Heart left ventricle (tissue), 16 donors: ENCODE results near the gene ENTPD8. TPM values are rescaled to one million over a fixed set of nuclear protein-coding genes. Genes with fewer than 3 reads are reported as not detected.
A peak's percentile ranks its signal among the peaks of the same experiment; 100 is the strongest.

ENCODE experiments used
- ATAC-seq, 4 donors: fragments of 200-7000 bp; cut with Tn5 transposase; one replicate each; pipeline ENCODE4 v1.9.1; 2020 to 2022; ENCODE audit warnings: moderate library complexity in 4 of 4, mild to moderate bottlenecking in 3 of 4, moderate number of reproducible peaks in 1 of 4
- DNase-seq, 5 donors: peaks; one replicate each; pipeline ENCODE4 v3.0.0-alpha.2; 2020
- H3K27ac ChIP-seq, 12 donors: fragments of 200-600 bp; sonication (generic) in 4 of 12; one replicate each; pipeline versions ENCODE4 v1.5.0 to v1.8.0; 2016 to 2022; ENCODE audit warnings: mild to moderate bottlenecking in 2 of 12
- H3K27me3 ChIP-seq, 9 donors: fragments of 200-600 bp; sonication (generic) in 2 of 9; one replicate each; pipeline versions ENCODE4 v1.5.1 to v1.8.0; 2016 to 2022; ENCODE audit warnings: mild to moderate bottlenecking in 3 of 9
- H3K36me3 ChIP-seq, 9 donors: fragments of 200-600 bp; sonication (generic) in 2 of 9; one replicate each; pipeline versions ENCODE4 v1.5.0 to v1.8.0; 2018 to 2022; ENCODE audit warnings: mild to moderate bottlenecking in 2 of 9
- H3K4me1 ChIP-seq, 12 donors: fragments of 200-600 bp; sonication (generic) in 4 of 12; one replicate each; pipeline versions ENCODE4 v1.5.0 to v1.8.0; 2016 to 2022; ENCODE audit warnings: mild to moderate bottlenecking in 3 of 12
- H3K4me3 ChIP-seq, 12 donors: fragments of 200-600 bp; sonication (generic) in 4 of 12; one replicate each; pipeline versions ENCODE4 v1.5.0 to v1.8.0; 2017 to 2022; ENCODE audit warnings: mild to moderate bottlenecking in 9 of 12, moderate library complexity in 4 of 12
- H3K9me3 ChIP-seq, 12 donors: fragments of 200-600 bp; sonication (generic) in 4 of 12; one replicate each; pipeline versions ENCODE4 v1.5.0 to v1.8.0; 2016 to 2022; ENCODE audit warnings: mild to moderate bottlenecking in 1 of 12
- CTCF ChIP-seq, 12 donors: fragments of 200-600 bp; sonication (generic) in 4 of 12; IDR thresholded peaks; one replicate each; pipeline versions ENCODE4 v1.5.0 to v1.8.0; 2018 to 2022; ENCODE audit warnings: antibody characterized with exemption in 12 of 12, mild to moderate bottlenecking in 5 of 12
- POLR2A ChIP-seq, 2 donors: fragments of 450-650 bp; IDR thresholded peaks; one replicate each; pipeline ENCODE4 v1.6.1; 2017; ENCODE audit warnings: antibody characterized with exemption in 2 of 2, mild to moderate bottlenecking in 2 of 2, moderate library complexity in 2 of 2
- WGBS, 4 donors: extraction: QIAGEN DNeasy Blood & Tissue Kit in 2 of 4; methylation state at CpG; one replicate each; pipeline versions ENCODE4 v1.1.5 to v1.1.7; 2013 to 2018; 5-methylcytosine and 5-hydroxymethylcytosine counted together
- intact Hi-C, 10 donors: fragments of 100-400 bp; cut with DNase I; formaldehyde crosslinking; loops; one replicate each; pipeline versions ENCODE4 v1.11.1 to v1.14.2; 2022
- polyA plus RNA-seq, 2 donors: library from polyadenylated mRNA; stranded (reverse); fragments of 200-250 nt; gene quantifications; one replicate each; pipeline ENCODE4 v1.2.3, GENCODE V29; 2013
- total RNA-seq, 9 donors: library from RNA; depleted of rRNA in 2 of 9; stranded (reverse); fragments of >200 nt in 2 of 9; fragmentation: NEBNext Ultra II Directional in 3 of 9; extraction: Animal tissue kit (Norgen Biotek cat#: 25700) in 3 of 9; gene quantifications; one replicate each; pipeline versions ENCODE4 v1.1.0 to v1.2.4, GENCODE V29; 2016 to 2023
- donor health status: ischemic (EF 13 %, LVEDD 7.1; RV severe dilation, severe dysfunction).
- donor health status: healthy with polysubstance abuse.
- donor health status: DM: no; HTN: yes; CAD: no.
- donor health status: DM: no; HTN: no; CAD: no.
- donor health status: ischemic (EF 25% LVEDD 6.9; RV normal size, moderate dysfunction).
- donor health status: ischemic (EF 25% LVEDD 5.7; RV mildly dilated, moderate dysfunction).
- donor health status: healthy.
- donor health status: DM: yes; HTN: yes; CAD: no.
- donor health status: ischemic (EF 35%, LVEDD 5.7; RV mildly dilated, moderate dysfunction).
- donor health status: nonischemic (EF 11% LVEDD 7.7; RV severe dilation, severe dysfunction).
- donor health status: DM: yes; HTN: yes; CAD: no.
- donor health status: PGD.
- donor health status: ischemic (EF 29% LVEDD 5.4; RV normal size, mild dysfunction).
- donor health status: nonischemic (EF 23%, LVEDD 6.1; RV moderate dilation, normal function).

The ENTPD8 gene
- total and polyA plus RNA-seq, 11 donors: not detected

GRCh38 chr9:137445275-137445807, 4.2 kb upstream of the ENTPD8 start:
- TF ChIP-seq POLR2A (IDR thresholded peaks at IDR 0.05): no peak
- TF ChIP-seq CTCF (IDR thresholded peaks at IDR 0.05): peak; percentile 67 to 88 (median 79)
- Histone ChIP-seq H3K4me3 (no peak overlapping the region), H3K4me1 (peaks cover 0 to 19% (median 4%) of the 10 kb centered on the region in 12 donors), H3K36me3 (peaks cover 0 to 12% (median 3%) of the 10 kb centered on the region in 9 donors), H3K27ac (no peak overlapping the region), H3K27me3 (peaks cover 0 to 31% (median 5%) of the 10 kb centered on the region in 9 donors), H3K9me3 (no peaks in the 10 kb centered on the region)
- peak; percentile 30 to 70 (median 68) for ATAC-seq
- 22 to 29% (median 25%) methylated on average over 13 to 14 of the region's 14 CpGs for WGBS, 4 donors
- peak; percentile 69 to 81 (median 74) for DNase-seq
- intact Hi-C loops: loop anchor here in 2 of 10 donors (2.0 kb wide), 2 partner anchors 23 to 159 kb away; partner anchors contain the start of genes EXD3 (in 1 of the 2) and NOXA1 (in 1 of the 2)

GRCh38 chr9:137444106-137444790, 3.1 kb upstream of the ENTPD8 start:
- DNase-seq: peak in 3 of 5 donors; percentile 7 to 12 (median 9)
- H3K27me3 ChIP-seq: peaks cover 0 to 31% (median 8%) of the 10 kb centered on the region in 9 donors

GRCh38 chr9:137441935-137442321, 771 bp upstream of the ENTPD8 start:
- peak overlapping the region in 4 of 12 donors; percentile 27 to 51 (median 43) for H3K4me3 ChIP-seq
- peaks cover 0 to 19% (median 4%) of the 10 kb centered on the region in 12 donors for H3K4me1 ChIP-seq
- ATAC-seq (no peak), DNase-seq (no peak)
- H3K36me3 ChIP-seq: no peaks in the 10 kb centered on the region
- 16 to 32% (median 19%) methylated on average over 5 to 7 of the region's 7 CpGs for WGBS, 4 donors
- intact Hi-C loops: no loop called here
- H3K27me3 ChIP-seq: peaks cover 0 to 31% (median 8%) of the 10 kb centered on the region in 9 donors
- no peak overlapping the region for H3K27ac ChIP-seq
- H3K9me3 ChIP-seq: no peaks in the 10 kb centered on the region
- no peak for TF ChIP-seq CTCF (IDR thresholded peaks at IDR 0.05)
- TF ChIP-seq POLR2A (IDR thresholded peaks at IDR 0.05): no peak

More at GRCh38 chr9:137444106-137444790, 3.1 kb upstream of the ENTPD8 start:
- Histone ChIP-seq H3K9me3 (no peaks in the 10 kb centered on the region), H3K27ac (no peak overlapping the region), H3K36me3 (peaks cover 0 to 7% (median 3%) of the 10 kb centered on the region in 9 donors), H3K4me1 (peaks cover 0 to 19% (median 4%) of the 10 kb centered on the region in 12 donors), H3K4me3 (no peak overlapping the region)
- WGBS, 4 donors: 82 to 87% (median 85%) methylated on average over 14 of the region's 14 CpGs
- no peak for TF ChIP-seq CTCF (IDR thresholded peaks at IDR 0.05)
- no peak for TF ChIP-seq POLR2A (IDR thresholded peaks at IDR 0.05)
- no peak for ATAC-seq
- intact Hi-C loops: loop anchor here in 2 of 10 donors (2.0 kb wide), 2 partner anchors 21 to 157 kb away; partner anchors contain the start of genes EXD3 (in 1 of the 2) and NOXA1 (in 1 of the 2)

GRCh38 chr9:137439158-137439714, 1.9 kb downstream of the ENTPD8 start:
- WGBS, 4 donors: 54 to 61% (median 59%) methylated on average over 15 to 18 of the region's 18 CpGs
- DNase-seq (peak in 3 of 5 donors; percentile 24 to 41 (median 25)), ATAC-seq (no peak)
- TF ChIP-seq CTCF (IDR thresholded peaks at IDR 0.05): no peak
- no peak for TF ChIP-seq POLR2A (IDR thresholded peaks at IDR 0.05)
- Histone ChIP-seq H3K27ac (no peak overlapping the region), H3K36me3 (no peaks in the 10 kb centered on the region), H3K4me3 (no peak overlapping the region), H3K27me3 (peaks cover 0 to 26% (median 8%) of the 10 kb centered on the region in 9 donors), H3K4me1 (peaks cover 0 to 11% (median 4%) of the 10 kb centered on the region in 12 donors), H3K9me3 (no peaks in the 10 kb centered on the region)
- intact Hi-C loops: no loop called here
